ENCODE data around the gene SMIM24. TPM values are rescaled to one million over a fixed set of nuclear protein-coding genes. Genes with fewer than 3 reads are reported as not detected.
A peak's percentile ranks its signal among the peaks of the same experiment; 100 is the strongest.

Gene SMIM24
- total RNA-seq, 4 donors from 2014 or later, result 18.7 to 100 (median 85.5) TPM

- in situ Hi-C loops (cut with MboI; ENCODE audit: low pct_ligation_motif_present in 1 of 4, low pct_unique_long_range_greater_than_20kb in 1 of 4, low sequenced_read_pairs in 3 of 4) (no loop called here), intact Hi-C loops (cut with DNase I; ENCODE audit: low total_unique reads) (no loop called here)
- Histone ChIP-seq H3K4me3 (no peak overlapping the region), H3K36me3 (no peaks in the 10 kb centered on the region), H3K4me1 (peaks cover 5 to 34% (median 25%) of the 10 kb centered on the region in 4 donors), H3K9me3 (no peaks in the 10 kb centered on the region), H3K27ac (no peak overlapping the region), H3K27me3 (no peaks in the 10 kb centered on the region)
- WGBS, 2 donors (ENCODE audit: low coverage in 1 of 2), result 84% methylated on average over 13 of the region's 13 CpGs; no CpG with 5 or more reads in 1 of the 2 donors
- TF ChIP-seq EP300 (IDR thresholded peaks at IDR 0.05; ENCODE audit: low read depth), result no peak
- no peak for TF ChIP-seq POLR2AphosphoS5 (IDR thresholded peaks at IDR 0.05)
- TF ChIP-seq CTCF (IDR thresholded peaks at IDR 0.05), result no peak
- TF ChIP-seq POLR2A (IDR thresholded peaks at IDR 0.05), result no peak
- DNase-seq, result no peak
These were observed 22.8 kb upstream of the SMIM24 start for GRCh38 chr19:3503036-3503572.

- DNase-seq, result no peak
- Histone ChIP-seq H3K9me3 (no peaks in the 10 kb centered on the region), H3K36me3 (no peaks in the 10 kb centered on the region), H3K27me3 (no peaks in the 10 kb centered on the region), H3K4me3 (no peak overlapping the region), H3K27ac (no peak overlapping the region), H3K4me1 (peaks cover 5 to 25% (median 15%) of the 10 kb centered on the region in 4 donors)
- TF ChIP-seq POLR2A (IDR thresholded peaks at IDR 0.05) (no peak), POLR2AphosphoS5 (IDR thresholded peaks at IDR 0.05) (no peak), CTCF (IDR thresholded peaks at IDR 0.05) (no peak), EP300 (IDR thresholded peaks at IDR 0.05; ENCODE audit: low read depth) (no peak)
- in situ Hi-C loops (cut with MboI; ENCODE audit: low pct_ligation_motif_present in 1 of 4, low pct_unique_long_range_greater_than_20kb in 1 of 4, low sequenced_read_pairs in 3 of 4) (no loop called here), intact Hi-C loops (cut with DNase I; ENCODE audit: low total_unique reads) (no loop called here)
- WGBS, 2 donors (ENCODE audit: low coverage in 1 of 2), result 93% methylated on average over 3 of the region's 3 CpGs; no CpG with 5 or more reads in 1 of the 2 donors
These were observed 21.5 kb upstream of the SMIM24 start for GRCh38 chr19:3501780-3502179.

GRCh38 chr19:3500429-3501101 lies 20.2 kb upstream of the SMIM24 start, which contains the start of gene DOHH:
DOHH (minus strand) TSS chr19:3500674; CDS start chr19:3496814, 3,860 bp downstream.
- in situ Hi-C loops (cut with MboI; ENCODE audit: low pct_ligation_motif_present in 1 of 4, low pct_unique_long_range_greater_than_20kb in 1 of 4, low sequenced_read_pairs in 3 of 4), result no loop called here
- peak; percentile 58 for TF ChIP-seq POLR2A (IDR thresholded peaks at IDR 0.05)
- TF ChIP-seq POLR2AphosphoS5 (IDR thresholded peaks at IDR 0.05), result peak; percentile 55 to 76 (median 63)
- no peak for TF ChIP-seq EP300 (IDR thresholded peaks at IDR 0.05; ENCODE audit: low read depth)
- no peak for TF ChIP-seq CTCF (IDR thresholded peaks at IDR 0.05)
- DNase-seq, result peak; percentile 97
- H3K27ac ChIP-seq, result peak within 1 kb of the TSS; percentile 85 to 92 (median 88)
- H3K9me3 ChIP-seq, result no peaks in the 10 kb centered on the region
- H3K4me1 ChIP-seq, result peaks cover 5 to 25% (median 14%) of the 10 kb centered on the region in 4 donors
- no peaks in the 10 kb centered on the region for H3K27me3 ChIP-seq
- peak within 1 kb of the TSS; percentile 73 to 96 (median 94) for H3K4me3 ChIP-seq
- intact Hi-C loops (cut with DNase I; ENCODE audit: low total_unique reads), result no loop called here
- WGBS, 2 donors (ENCODE audit: low coverage in 1 of 2), result 0% methylated on average over 5 to 37 of the region's 52 CpGs
- H3K36me3 ChIP-seq, result peaks cover 0 to 4% (median 0%) of the 10 kb centered on the region in 4 donors

GRCh38 chr19:3499738-3500428 lies 19.6 kb upstream of the SMIM24 start:
- Histone ChIP-seq H3K4me3 (peak overlapping the region; percentile 73 to 96 (median 94)), H3K4me1 (peaks cover 0 to 20% (median 10%) of the 10 kb centered on the region in 4 donors), H3K36me3 (peaks cover 0 to 10% (median 2%) of the 10 kb centered on the region in 4 donors), H3K27me3 (no peaks in the 10 kb centered on the region), H3K9me3 (no peaks in the 10 kb centered on the region), H3K27ac (peak overlapping the region; percentile 85 to 92 (median 88))
- no peak for DNase-seq
- in situ Hi-C loops (cut with MboI; ENCODE audit: low pct_ligation_motif_present in 1 of 4, low pct_unique_long_range_greater_than_20kb in 1 of 4, low sequenced_read_pairs in 3 of 4), result no loop called here
- TF ChIP-seq CTCF (IDR thresholded peaks at IDR 0.05) (no peak), POLR2A (IDR thresholded peaks at IDR 0.05) (no peak), POLR2AphosphoS5 (IDR thresholded peaks at IDR 0.05) (no peak), EP300 (IDR thresholded peaks at IDR 0.05; ENCODE audit: low read depth) (no peak)
- intact Hi-C loops (cut with DNase I; ENCODE audit: low total_unique reads), result no loop called here
- 24 to 36% methylated on average over 4 to 18 of the region's 18 CpGs for WGBS, 2 donors (ENCODE audit: low coverage in 1 of 2)

All from transverse colon (tissue), 4 donors.